Immature natural killer cell (primary cell): ENCODE results near the gene CYP46A1. TPM values are rescaled to one million over a fixed set of nuclear protein-coding genes. Genes with fewer than 3 reads are reported as not detected.

Experiments
- DNase-seq, 3 donors: peaks; one replicate each; pipeline ENCODE4 v3.0.0; 2022; ENCODE audit warnings: mixed read lengths in 1 of 3
- H3K27ac Mint-ChIP-seq, 6 donors: one replicate each; pipeline ENCODE4 v1.8.0; 2020; ENCODE audit warnings: mixed read lengths in 6 of 6, mild to moderate bottlenecking in 5 of 6, inconsistent platforms in 4 of 6, moderate library complexity in 3 of 6
- H3K27me3 Mint-ChIP-seq, 3 donors: one replicate each; pipeline ENCODE4 v1.8.0; 2020 to 2021; ENCODE audit warnings: low read depth in 3 of 3, mild to moderate bottlenecking in 3 of 3, mixed read lengths in 3 of 3, moderate library complexity in 3 of 3, inconsistent platforms in 1 of 3
- H3K36me3 Mint-ChIP-seq, 3 donors: one replicate each; pipeline ENCODE4 v1.8.0; 2020; ENCODE audit warnings: mixed read lengths in 3 of 3, inconsistent platforms in 2 of 3, mild to moderate bottlenecking in 2 of 3
- H3K4me1 Mint-ChIP-seq, 2 donors: one replicate each; pipeline ENCODE4 v1.8.0; 2020; ENCODE audit warnings: inconsistent platforms in 2 of 2, mild to moderate bottlenecking in 2 of 2, mixed read lengths in 2 of 2, moderate library complexity in 1 of 2
- H3K4me3 Mint-ChIP-seq, 5 donors: one replicate each; pipeline ENCODE4 v1.8.0; 2020; ENCODE audit warnings: mild to moderate bottlenecking in 5 of 5, mixed read lengths in 5 of 5, inconsistent platforms in 3 of 5, moderate library complexity in 3 of 5
- H3K9me3 Mint-ChIP-seq, 6 donors: one replicate each; pipeline ENCODE4 v1.8.0; 2020; ENCODE audit warnings: mild to moderate bottlenecking in 6 of 6, mixed read lengths in 6 of 6, inconsistent platforms in 4 of 6, moderate library complexity in 3 of 6
- polyA plus RNA-seq, 3 donors: library from polyadenylated mRNA; unstranded; fragments of 300-500 nt; fragmentation: Illumina TruSeq; gene quantifications; one replicate each; pipeline ENCODE4 v1.2.3, GENCODE V29; 2021

Gene CYP46A1
- polyA plus RNA-seq, 3 donors from 2014 or later = not detected

GRCh38 chr14:99751539-99752485 is 67.7 kb downstream of the CYP46A1 start:
- DNase-seq = no peak
- peaks cover 4 to 25% (median 11%) of the 10 kb centered on the region in 3 donors for H3K27me3 Mint-ChIP-seq
- peaks cover 10 to 13% of the 10 kb centered on the region in 2 donors for H3K4me1 Mint-ChIP-seq
- H3K4me3 Mint-ChIP-seq = peak overlapping the region in 2 of 5 donors; percentile 10 to 55
- no peaks in the 10 kb centered on the region for H3K36me3 Mint-ChIP-seq
- H3K27ac Mint-ChIP-seq = no peak overlapping the region
- H3K9me3 Mint-ChIP-seq = peaks cover 0 to 2% (median 0%) of the 10 kb centered on the region in 6 donors

GRCh38 chr14:99752486-99753121 is 68.5 kb downstream of the CYP46A1 start:
- no peak for DNase-seq
- no peak overlapping the region for H3K27ac Mint-ChIP-seq
- H3K4me3 Mint-ChIP-seq = no peak overlapping the region
- peaks cover 10 to 13% of the 10 kb centered on the region in 2 donors for H3K4me1 Mint-ChIP-seq
- peaks cover 4 to 25% (median 12%) of the 10 kb centered on the region in 3 donors for H3K27me3 Mint-ChIP-seq
- H3K9me3 Mint-ChIP-seq = peaks cover 0 to 2% (median 0%) of the 10 kb centered on the region in 6 donors
- no peaks in the 10 kb centered on the region for H3K36me3 Mint-ChIP-seq

GRCh38 chr14:99753225-99754140 is 69.4 kb downstream of the CYP46A1 start:
- Mint-ChIP-seq H3K27me3 (peaks cover 4 to 23% (median 9%) of the 10 kb centered on the region in 3 donors), H3K9me3 (peaks cover 0 to 2% (median 0%) of the 10 kb centered on the region in 6 donors), H3K27ac (no peak overlapping the region), H3K36me3 (no peaks in the 10 kb centered on the region), H3K4me3 (peak overlapping the region in 1 of 5 donors; percentile 33), H3K4me1 (peaks cover 10 to 13% of the 10 kb centered on the region in 2 donors)
- no peak for DNase-seq

- H3K4me3 Mint-ChIP-seq = no peak overlapping the region
- peaks cover 10 to 13% of the 10 kb centered on the region in 2 donors for H3K4me1 Mint-ChIP-seq
- DNase-seq = no peak
- no peaks in the 10 kb centered on the region for H3K36me3 Mint-ChIP-seq
- peaks cover 0 to 2% (median 0%) of the 10 kb centered on the region in 6 donors for H3K9me3 Mint-ChIP-seq
- peaks cover 4 to 23% (median 9%) of the 10 kb centered on the region in 3 donors for H3K27me3 Mint-ChIP-seq
- no peak overlapping the region for H3K27ac Mint-ChIP-seq
These were observed 70.3 kb downstream of the CYP46A1 start for GRCh38 chr14:99754141-99755067.

- Mint-ChIP-seq H3K36me3 (no peaks in the 10 kb centered on the region), H3K4me3 (no peak overlapping the region), H3K27me3 (peaks cover 4 to 21% (median 8%) of the 10 kb centered on the region in 3 donors), H3K9me3 (peaks cover 0 to 2% (median 0%) of the 10 kb centered on the region in 6 donors), H3K4me1 (peaks cover 10 to 13% of the 10 kb centered on the region in 2 donors), H3K27ac (no peak overlapping the region)
- DNase-seq = no peak
These were observed 70.9 kb downstream of the CYP46A1 start for GRCh38 chr14:99755068-99755405.

- H3K4me1 Mint-ChIP-seq = peaks cover 10 to 13% of the 10 kb centered on the region in 2 donors
- H3K9me3 Mint-ChIP-seq = peaks cover 0 to 2% (median 0%) of the 10 kb centered on the region in 6 donors
- no peak for DNase-seq
- H3K27ac Mint-ChIP-seq = no peak overlapping the region
- peaks cover 7 to 20% (median 8%) of the 10 kb centered on the region in 3 donors for H3K27me3 Mint-ChIP-seq
- no peak overlapping the region for H3K4me3 Mint-ChIP-seq
- no peaks in the 10 kb centered on the region for H3K36me3 Mint-ChIP-seq
These were observed 71.8 kb downstream of the CYP46A1 start for GRCh38 chr14:99755629-99756603.

GRCh38 chr14:99756796-99757195 is 72.7 kb downstream of the CYP46A1 start:
- Mint-ChIP-seq H3K27me3 (peaks cover 7 to 19% (median 10%) of the 10 kb centered on the region in 3 donors), H3K27ac (no peak overlapping the region), H3K9me3 (peaks cover 0 to 2% (median 0%) of the 10 kb centered on the region in 6 donors), H3K4me3 (no peak overlapping the region), H3K4me1 (peaks cover 4 to 10% of the 10 kb centered on the region in 2 donors), H3K36me3 (no peaks in the 10 kb centered on the region)
- no peak for DNase-seq

- no peak overlapping the region for H3K4me3 Mint-ChIP-seq
- no peak for DNase-seq
These were observed 73.4 kb downstream of the CYP46A1 start for GRCh38 chr14:99757331-99758070.

GRCh38 chr14:99758121-99758821 is 74.2 kb downstream of the CYP46A1 start:
- Mint-ChIP-seq H3K9me3 (peaks cover 0 to 2% (median 0%) of the 10 kb centered on the region in 6 donors), H3K4me1 (peaks cover 0 to 3% of the 10 kb centered on the region in 2 donors), H3K36me3 (no peaks in the 10 kb centered on the region), H3K27me3 (peaks cover 7 to 13% (median 9%) of the 10 kb centered on the region in 3 donors), H3K27ac (no peak overlapping the region), H3K4me3 (no peak overlapping the region)
- DNase-seq = no peak

More at GRCh38 chr14:99757331-99758070, 73.4 kb downstream of the CYP46A1 start:
- Mint-ChIP-seq H3K36me3 (no peaks in the 10 kb centered on the region), H3K4me1 (peaks cover 0 to 5% of the 10 kb centered on the region in 2 donors), H3K27ac (no peak overlapping the region), H3K27me3 (peaks cover 7 to 15% (median 9%) of the 10 kb centered on the region in 3 donors), H3K9me3 (peaks cover 0 to 2% (median 0%) of the 10 kb centered on the region in 6 donors)

GRCh38 chr14:99758872-99759545 is 74.9 kb downstream of the CYP46A1 start:
- Mint-ChIP-seq H3K4me1 (no peaks in the 10 kb centered on the region), H3K9me3 (peaks cover 0 to 2% (median 0%) of the 10 kb centered on the region in 6 donors), H3K27me3 (peaks cover 5 to 9% (median 7%) of the 10 kb centered on the region in 3 donors), H3K4me3 (no peak overlapping the region), H3K36me3 (no peaks in the 10 kb centered on the region), H3K27ac (no peak overlapping the region)
- no peak for DNase-seq
